Activated CD8-positive, alpha-beta T cell treated with anti-CD3 and anti-CD28 coated beads for 36 hours (primary cell): ENCODE results near the gene TRUB1. TPM values are rescaled to one million over a fixed set of nuclear protein-coding genes. Genes with fewer than 3 reads are reported as not detected.

ENCODE experiments used
- ATAC-seq: fragments of 200-7000 bp; cut with Tn5 transposase; one replicate; pipeline ENCODE4 v1.10.0; 2021; ENCODE audit warnings: mild to moderate bottlenecking, moderate library complexity
- CTCF ChIA-PET: fragments of 350-600 bp; sonication (Branson Sonifier 250); formaldehyde crosslinking; loops from one replicate; lab custom pipeline; 2021; ENCODE audit warnings: antibody characterized with exemption; lab: Charles Lee
- POLR2A ChIA-PET: fragments of 350-600 bp; sonication (Branson Sonifier 250); formaldehyde crosslinking; loops from one replicate; lab custom pipeline; 2021; ENCODE audit warnings: antibody characterized with exemption; lab: Charles Lee
- DNase-seq: peaks from one replicate; pipeline ENCODE4 v3.0.0-alpha.2; 2020
- H3K27ac Mint-ChIP-seq: one replicate; pipeline ENCODE4 v1.8.0; 2021; ENCODE audit warnings: mild to moderate bottlenecking, mixed read lengths
- H3K27me3 Mint-ChIP-seq: one replicate; pipeline ENCODE4 v1.8.0; 2021; ENCODE audit warnings: mixed read lengths
- H3K36me3 Mint-ChIP-seq: one replicate; pipeline ENCODE4 v1.8.0; 2021; ENCODE audit warnings: low read depth, mixed read lengths
- H3K4me1 Mint-ChIP-seq: one replicate; pipeline ENCODE4 v1.8.0; 2021; ENCODE audit warnings: low read depth, mixed read lengths
- H3K4me3 Mint-ChIP-seq: one replicate; pipeline ENCODE4 v1.8.0; 2021; ENCODE audit warnings: mild to moderate bottlenecking, moderate library complexity, mixed read lengths
- H3K9me3 Mint-ChIP-seq: one replicate; pipeline ENCODE4 v1.8.0; 2021; ENCODE audit warnings: mixed read lengths
- intact Hi-C: fragments of 100-400 bp; cut with micrococcal nuclease; formaldehyde crosslinking; loops from one replicate; pipeline ENCODE4 v1.10.0; 2022
- total RNA-seq, 2 experiments: library from RNA; stranded (reverse); gene quantifications; one replicate each; pipeline ENCODE4 v1.2.3, GENCODE V29; 2021
- TF ChIP-seq, protein P1 (sequence below): fragments of 200-600 bp; IDR thresholded peaks from one replicate; pipeline ENCODE4 v1.8.0; 2022; ENCODE audit warnings: antibody characterized with exemption, mild to moderate bottlenecking

The TRUB1 gene
- total RNA-seq, 2 experiments from 2014 or later: 14.9 to 16.8 TPM

DNA sequence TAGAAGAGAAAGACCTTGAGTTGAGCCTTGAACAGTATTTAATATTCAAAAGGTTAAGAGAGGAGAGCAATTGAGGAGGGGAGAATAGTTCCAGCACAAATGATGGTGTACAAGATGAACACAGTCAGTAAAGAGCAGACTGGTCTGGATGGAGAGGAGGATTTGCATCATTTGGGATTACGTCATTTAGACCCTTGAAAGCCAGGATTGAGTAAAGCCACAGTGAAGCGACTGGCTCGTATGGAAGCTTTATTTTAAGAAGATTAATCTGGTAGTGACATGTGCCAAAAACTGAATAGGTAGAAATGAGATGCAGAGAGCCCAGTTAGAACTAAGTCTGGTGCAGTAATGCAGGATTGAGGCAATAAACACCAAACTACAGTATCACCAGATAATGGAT, 52.6 kb downstream of the TRUB1 start:
- H3K36me3 Mint-ChIP-seq: peaks cover 20% of the 10 kb centered on the region
- CTCF ChIA-PET: no interaction called here
- TF ChIP-seq, protein P1, sequence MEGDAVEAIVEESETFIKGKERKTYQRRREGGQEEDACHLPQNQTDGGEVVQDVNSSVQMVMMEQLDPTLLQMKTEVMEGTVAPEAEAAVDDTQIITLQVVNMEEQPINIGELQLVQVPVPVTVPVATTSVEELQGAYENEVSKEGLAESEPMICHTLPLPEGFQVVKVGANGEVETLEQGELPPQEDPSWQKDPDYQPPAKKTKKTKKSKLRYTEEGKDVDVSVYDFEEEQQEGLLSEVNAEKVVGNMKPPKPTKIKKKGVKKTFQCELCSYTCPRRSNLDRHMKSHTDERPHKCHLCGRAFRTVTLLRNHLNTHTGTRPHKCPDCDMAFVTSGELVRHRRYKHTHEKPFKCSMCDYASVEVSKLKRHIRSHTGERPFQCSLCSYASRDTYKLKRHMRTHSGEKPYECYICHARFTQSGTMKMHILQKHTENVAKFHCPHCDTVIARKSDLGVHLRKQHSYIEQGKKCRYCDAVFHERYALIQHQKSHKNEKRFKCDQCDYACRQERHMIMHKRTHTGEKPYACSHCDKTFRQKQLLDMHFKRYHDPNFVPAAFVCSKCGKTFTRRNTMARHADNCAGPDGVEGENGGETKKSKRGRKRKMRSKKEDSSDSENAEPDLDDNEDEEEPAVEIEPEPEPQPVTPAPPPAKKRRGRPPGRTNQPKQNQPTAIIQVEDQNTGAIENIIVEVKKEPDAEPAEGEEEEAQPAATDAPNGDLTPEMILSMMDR: no peak

GRCh38 chr10:114990991-114991390, 53.0 kb downstream of the TRUB1 start:
- no peaks in the 10 kb centered on the region for H3K27me3 Mint-ChIP-seq
- intact Hi-C loops: no loop called here
- H3K36me3 Mint-ChIP-seq: peaks cover 16% of the 10 kb centered on the region
- DNase-seq (no peak), ATAC-seq (no peak)
- CTCF ChIA-PET: no interaction called here
- H3K4me3 Mint-ChIP-seq: no peak overlapping the region
- H3K27ac Mint-ChIP-seq: no peak overlapping the region
- TF ChIP-seq, protein P1: no peak
- peaks cover under 1% of the 10 kb centered on the region for H3K9me3 Mint-ChIP-seq
- POLR2A ChIA-PET: no interaction called here
- H3K4me1 Mint-ChIP-seq: no peaks in the 10 kb centered on the region

More for the DNA sequence above, 52.6 kb downstream of the TRUB1 start:
- H3K4me1 Mint-ChIP-seq: no peaks in the 10 kb centered on the region
- no peak overlapping the region for H3K27ac Mint-ChIP-seq
- intact Hi-C loops: no loop called here
- POLR2A ChIA-PET: no interaction called here
- DNase-seq: no peak
- no peak for ATAC-seq
- peaks cover 4% of the 10 kb centered on the region for H3K9me3 Mint-ChIP-seq
- no peaks in the 10 kb centered on the region for H3K27me3 Mint-ChIP-seq
- H3K4me3 Mint-ChIP-seq: no peak overlapping the region

GRCh38 chr10:114992189-114992775, 54.3 kb downstream of the TRUB1 start:
- POLR2A ChIA-PET: no interaction called here
- TF ChIP-seq, protein P1: no peak
- intact Hi-C loops: no loop called here
- DNase-seq (no peak), ATAC-seq (no peak)
- no peak overlapping the region for H3K27ac Mint-ChIP-seq
- CTCF ChIA-PET: no interaction called here
- H3K4me1 Mint-ChIP-seq: no peaks in the 10 kb centered on the region
- H3K9me3 Mint-ChIP-seq: no peaks in the 10 kb centered on the region
- peaks cover 11% of the 10 kb centered on the region for H3K36me3 Mint-ChIP-seq
- H3K27me3 Mint-ChIP-seq: no peaks in the 10 kb centered on the region
- no peak overlapping the region for H3K4me3 Mint-ChIP-seq

DNA sequence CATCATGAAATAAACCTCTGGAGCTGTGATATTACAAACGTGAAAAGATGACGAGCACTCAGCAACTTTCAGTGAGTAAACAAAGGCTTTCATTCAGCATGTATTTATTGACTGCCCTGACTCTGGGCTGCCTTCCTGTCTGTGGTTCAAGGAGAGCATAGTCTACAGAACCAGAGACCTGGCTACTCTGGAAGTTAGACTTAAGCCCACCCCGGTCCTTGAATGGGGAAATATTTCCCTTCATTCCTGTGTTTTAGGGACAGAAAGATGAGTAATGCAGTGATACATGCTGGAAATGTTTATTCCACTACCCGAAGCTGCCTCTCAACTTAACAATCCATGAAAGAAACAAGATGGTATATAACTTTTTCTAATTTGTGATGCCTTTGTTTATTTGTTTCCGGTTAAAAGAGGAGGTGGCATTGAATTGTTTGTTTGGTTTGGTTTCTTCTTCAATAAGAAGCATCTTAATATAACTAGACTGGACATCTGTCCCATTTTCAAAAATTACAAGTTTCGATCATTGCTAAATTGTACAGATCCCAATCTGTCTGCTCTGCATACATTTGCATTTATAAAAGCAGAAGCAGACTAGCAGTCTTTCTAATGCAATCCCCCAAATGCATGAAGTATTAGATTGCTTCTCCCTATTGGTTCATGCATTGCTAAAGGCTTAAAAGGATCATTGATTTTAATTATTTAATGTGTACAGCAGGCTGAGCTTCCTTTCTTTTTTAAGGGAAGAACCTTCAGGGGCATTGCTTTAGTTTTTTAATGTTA, 57.7 kb downstream of the TRUB1 start:
- no peaks in the 10 kb centered on the region for H3K4me1 Mint-ChIP-seq
- CTCF ChIA-PET: no interaction called here
- H3K4me3 Mint-ChIP-seq: no peak overlapping the region
- no peaks in the 10 kb centered on the region for H3K27me3 Mint-ChIP-seq
- ATAC-seq (no peak), DNase-seq (no peak)
- TF ChIP-seq, protein P1: no peak
- intact Hi-C loops: no loop called here
- H3K36me3 Mint-ChIP-seq: peaks cover 3% of the 10 kb centered on the region
- H3K9me3 Mint-ChIP-seq: no peaks in the 10 kb centered on the region
- POLR2A ChIA-PET: no interaction called here
- no peak overlapping the region for H3K27ac Mint-ChIP-seq

DNA sequence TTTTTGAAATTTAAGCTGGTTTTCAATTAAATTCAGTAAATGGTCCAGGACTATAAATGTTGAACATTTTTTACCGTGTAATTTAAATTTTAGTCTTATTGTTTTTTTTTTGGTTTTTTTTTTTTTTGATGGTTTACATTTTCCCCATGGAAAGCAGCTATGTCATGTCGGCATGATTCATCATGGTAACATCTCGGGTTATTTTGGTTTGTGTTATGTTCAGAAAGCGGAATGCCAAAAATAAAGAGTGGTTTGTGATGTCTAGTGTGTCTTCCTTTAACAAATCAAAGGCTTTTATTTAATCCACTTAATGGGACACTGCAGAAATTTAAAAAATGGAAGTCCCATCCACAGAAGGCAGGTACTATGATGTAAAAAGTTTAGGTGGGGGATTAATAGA, 58.5 kb downstream of the TRUB1 start:
- no peaks in the 10 kb centered on the region for H3K9me3 Mint-ChIP-seq
- H3K27me3 Mint-ChIP-seq: no peaks in the 10 kb centered on the region
- POLR2A ChIA-PET: no interaction called here
- ATAC-seq (no peak), DNase-seq (no peak)
- H3K36me3 Mint-ChIP-seq: no peaks in the 10 kb centered on the region
- TF ChIP-seq, protein P1: no peak
- CTCF ChIA-PET: no interaction called here
- H3K27ac Mint-ChIP-seq: no peak overlapping the region
- intact Hi-C loops: no loop called here
- H3K4me3 Mint-ChIP-seq: no peak overlapping the region
- no peaks in the 10 kb centered on the region for H3K4me1 Mint-ChIP-seq
